Smooth muscle cell (in vitro differentiated cells): ENCODE measurements around the gene ATXN1. TPM values are rescaled to one million over a fixed set of nuclear protein-coding genes. Genes with fewer than 3 reads are reported as not detected.

Experiments used
- DNase-seq: peaks from one replicate; lab custom pipeline; 2025; ENCODE audit not compliant: unreplicated experiment; lab: John Stamatoyannopoulos, UW
- H2AFZ ChIP-seq: fragments of 200-600 bp; sonication (generic); 2 replicates; pipeline ENCODE4 v1.6.0; 2016; ENCODE audit warnings: antibody characterized with exemption, low read depth, mild to moderate bottlenecking
- H3F3A ChIP-seq: fragments of 200-600 bp; sonication (generic); 2 replicates; pipeline ENCODE4 v1.6.0; 2017; ENCODE audit warnings: antibody characterized with exemption, low read depth
- H3K27ac ChIP-seq: fragments of 200-600 bp; sonication (generic); 2 replicates; pipeline ENCODE4 v1.5.1; 2016; ENCODE audit warnings: low read depth, mild to moderate bottlenecking
- H3K27me3 ChIP-seq: fragments of 200-600 bp; sonication (generic); 2 replicates; pipeline ENCODE4 v1.6.1; 2016; ENCODE audit warnings: low read depth, mild to moderate bottlenecking
- H3K36me3 ChIP-seq: fragments of 200-600 bp; sonication (generic); 2 replicates; pipeline ENCODE4 v1.5.1; 2016; ENCODE audit warnings: low read depth
- H3K4me1 ChIP-seq: fragments of 200-600 bp; sonication (generic); 2 replicates; pipeline ENCODE4 v1.5.1; 2016; ENCODE audit warnings: low read depth
- H3K4me2 ChIP-seq: fragments of 200-600 bp; sonication (generic); 2 replicates; pipeline ENCODE4 v1.6.0; 2016; ENCODE audit warnings: mild to moderate bottlenecking
- H3K4me3 ChIP-seq: fragments of 200-600 bp; sonication (generic); 2 replicates; pipeline ENCODE4 v1.5.1; 2016; ENCODE audit warnings: mild to moderate bottlenecking
- H3K79me2 ChIP-seq: fragments of 200-600 bp; sonication (generic); 2 replicates; pipeline ENCODE4 v1.6.0; 2016; ENCODE audit warnings: low read depth, mild to moderate bottlenecking
- H3K9ac ChIP-seq: fragments of 200-600 bp; sonication (generic); 2 replicates; pipeline ENCODE4 v1.6.0; 2016; ENCODE audit warnings: low read depth
- H3K9me3 ChIP-seq: fragments of 200-600 bp; sonication (generic); replicated peaks from 2 replicates; pipeline ENCODE4 v1.5.1; 2016; ENCODE audit warnings: low read depth
- H4K20me1 ChIP-seq: fragments of 200-600 bp; sonication (generic); 2 replicates; pipeline ENCODE4 v1.6.0; 2016; ENCODE audit warnings: low read depth
- WGBS: methylation state at CpG from one replicate; pipeline ENCODE4 v1.1.7; 2016; ENCODE audit warnings: low lambda C conversion rate; 5-methylcytosine and 5-hydroxymethylcytosine counted together
- polyA plus RNA-seq: library from polyadenylated mRNA; unstranded; fragments of >200 nt; fragmentation: Nextera tagmentation; extraction: Ambion mirVana; gene quantifications from 2 replicates; pipeline ENCODE4 v1.2.1, GENCODE V29; 2016
- total RNA-seq: library from RNA; depleted of rRNA; stranded (reverse); fragments of >200 nt; gene quantifications from 2 replicates; pipeline ENCODE4 v1.2.3, GENCODE V29; 2014
- TF ChIP-seq, protein P1 (sequence below): fragments of 200-600 bp; sonication (generic); IDR thresholded peaks from 2 replicates; pipeline ENCODE4 v1.5.1; 2017; ENCODE audit warnings: borderline replicate concordance, mild to moderate bottlenecking, antibody characterized with exemption; ENCODE audit not compliant: insufficient read depth, poor library complexity, severe bottlenecking

ATXN1 gene
- total and polyA plus RNA-seq, 2 experiments from 2014 or later, result 17.9 to 40.6 TPM

DNA sequence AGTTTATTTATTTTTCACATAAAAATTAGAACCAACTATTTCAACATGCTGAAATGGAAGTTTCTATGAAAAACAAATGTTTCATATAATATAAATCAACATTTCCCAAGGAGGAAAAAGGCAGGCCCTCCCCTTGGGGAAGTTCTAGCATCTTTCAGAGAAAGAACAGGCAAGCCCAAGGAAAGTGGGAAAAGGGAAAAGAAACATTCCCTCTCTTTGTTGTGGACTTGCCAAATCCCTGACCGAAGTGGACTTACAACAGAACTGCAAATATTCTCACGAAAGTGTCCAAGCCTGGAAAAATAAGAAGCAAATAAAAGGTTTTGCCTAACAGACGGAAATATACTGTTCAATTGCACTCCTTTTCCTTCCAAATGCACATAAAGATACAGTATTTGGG is 214.4 kb downstream of the ATXN1 start:
- H2AFZ ChIP-seq, result no peak overlapping the region
- no peaks in the 10 kb centered on the region for H3K27me3 ChIP-seq
- no peak overlapping the region for H3K9ac ChIP-seq
- DNase-seq, result no peak
- no peaks in the 10 kb centered on the region for H3K36me3 ChIP-seq
- no peak overlapping the region for H3K4me3 ChIP-seq
- no peaks in the 10 kb centered on the region for H3K4me1 ChIP-seq
- H3K79me2 ChIP-seq, result peaks cover 3% of the 10 kb centered on the region
- no peak overlapping the region for H3K27ac ChIP-seq
- no peak overlapping the region for H3K4me2 ChIP-seq
- peaks cover 4% of the 10 kb centered on the region for H3F3A ChIP-seq
- H3K9me3 ChIP-seq, result no peaks in the 10 kb centered on the region
- 96% methylated on average over 3 of the region's 3 CpGs for WGBS
- H4K20me1 ChIP-seq, result peaks cover 86% of the 10 kb centered on the region
- TF ChIP-seq, protein P1, sequence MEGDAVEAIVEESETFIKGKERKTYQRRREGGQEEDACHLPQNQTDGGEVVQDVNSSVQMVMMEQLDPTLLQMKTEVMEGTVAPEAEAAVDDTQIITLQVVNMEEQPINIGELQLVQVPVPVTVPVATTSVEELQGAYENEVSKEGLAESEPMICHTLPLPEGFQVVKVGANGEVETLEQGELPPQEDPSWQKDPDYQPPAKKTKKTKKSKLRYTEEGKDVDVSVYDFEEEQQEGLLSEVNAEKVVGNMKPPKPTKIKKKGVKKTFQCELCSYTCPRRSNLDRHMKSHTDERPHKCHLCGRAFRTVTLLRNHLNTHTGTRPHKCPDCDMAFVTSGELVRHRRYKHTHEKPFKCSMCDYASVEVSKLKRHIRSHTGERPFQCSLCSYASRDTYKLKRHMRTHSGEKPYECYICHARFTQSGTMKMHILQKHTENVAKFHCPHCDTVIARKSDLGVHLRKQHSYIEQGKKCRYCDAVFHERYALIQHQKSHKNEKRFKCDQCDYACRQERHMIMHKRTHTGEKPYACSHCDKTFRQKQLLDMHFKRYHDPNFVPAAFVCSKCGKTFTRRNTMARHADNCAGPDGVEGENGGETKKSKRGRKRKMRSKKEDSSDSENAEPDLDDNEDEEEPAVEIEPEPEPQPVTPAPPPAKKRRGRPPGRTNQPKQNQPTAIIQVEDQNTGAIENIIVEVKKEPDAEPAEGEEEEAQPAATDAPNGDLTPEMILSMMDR, result no peak

DNA sequence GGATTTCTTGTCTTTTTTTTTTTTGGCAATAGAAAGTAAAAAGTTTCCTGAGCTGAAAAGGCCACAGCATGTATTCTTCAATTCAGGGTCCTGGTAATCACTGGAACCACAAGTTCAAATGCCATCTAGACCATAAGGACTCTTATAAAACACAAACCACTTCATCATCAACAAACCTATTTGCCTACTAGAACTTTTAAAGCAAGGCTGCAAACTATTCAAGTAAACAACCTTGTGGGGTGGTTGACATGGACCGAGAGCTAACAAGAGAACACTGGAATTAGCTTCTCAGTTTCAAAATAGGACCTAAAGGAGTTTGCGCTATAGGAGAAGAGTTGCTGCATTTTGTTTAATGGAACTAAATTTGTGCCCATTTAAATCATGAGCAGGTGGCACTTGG is 215.9 kb downstream of the ATXN1 start:
- Histone ChIP-seq H3K36me3 (no peaks in the 10 kb centered on the region), H4K20me1 (peaks cover 87% of the 10 kb centered on the region), H3K9me3 (no peaks in the 10 kb centered on the region), H3K4me3 (no peak overlapping the region), H3K79me2 (peaks cover 3% of the 10 kb centered on the region), H3K27me3 (no peaks in the 10 kb centered on the region), H3K27ac (no peak overlapping the region), H3K4me1 (no peaks in the 10 kb centered on the region), H2AFZ (no peak overlapping the region), H3K4me2 (no peak overlapping the region), H3F3A (peaks cover 4% of the 10 kb centered on the region), H3K9ac (no peak overlapping the region)
- TF ChIP-seq, protein P1, result no peak
- WGBS, result 97% methylated on average over 2 of the region's 2 CpGs
- DNase-seq, result no peak

DNA sequence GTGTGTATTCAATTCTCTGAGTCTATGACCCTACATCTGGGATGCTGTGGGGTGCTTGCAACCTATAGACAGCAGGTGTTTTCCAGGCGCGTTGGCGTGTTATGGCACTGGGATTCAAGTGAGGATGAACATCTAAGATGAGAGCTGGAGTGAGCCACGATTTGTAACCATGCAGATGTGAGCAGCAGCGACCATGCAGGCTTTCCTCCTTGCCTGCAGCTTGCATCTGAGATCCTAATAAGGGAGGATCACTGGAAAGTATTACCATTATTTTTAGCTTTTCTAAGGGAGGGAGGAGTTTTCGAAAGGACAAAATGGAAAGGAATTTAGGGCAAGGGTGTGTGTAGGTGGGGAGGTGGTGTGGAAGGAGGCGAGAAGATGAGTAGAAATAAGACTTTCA is 216.7 kb downstream of the ATXN1 start:
- WGBS, result 94% methylated on average over 7 of the region's 7 CpGs
- H3K27me3 ChIP-seq, result no peaks in the 10 kb centered on the region
- H3K36me3 ChIP-seq, result no peaks in the 10 kb centered on the region
- no peak overlapping the region for H3K4me3 ChIP-seq
- H3F3A ChIP-seq, result peaks cover 4% of the 10 kb centered on the region
- H4K20me1 ChIP-seq, result peaks cover 92% of the 10 kb centered on the region
- H3K4me2 ChIP-seq, result no peak overlapping the region
- no peak for DNase-seq
- no peaks in the 10 kb centered on the region for H3K9me3 ChIP-seq
- H3K27ac ChIP-seq, result no peak overlapping the region
- H2AFZ ChIP-seq, result no peak overlapping the region
- no peaks in the 10 kb centered on the region for H3K4me1 ChIP-seq
- no peak overlapping the region for H3K9ac ChIP-seq
- no peaks in the 10 kb centered on the region for H3K79me2 ChIP-seq
- TF ChIP-seq, protein P1, result no peak

DNA sequence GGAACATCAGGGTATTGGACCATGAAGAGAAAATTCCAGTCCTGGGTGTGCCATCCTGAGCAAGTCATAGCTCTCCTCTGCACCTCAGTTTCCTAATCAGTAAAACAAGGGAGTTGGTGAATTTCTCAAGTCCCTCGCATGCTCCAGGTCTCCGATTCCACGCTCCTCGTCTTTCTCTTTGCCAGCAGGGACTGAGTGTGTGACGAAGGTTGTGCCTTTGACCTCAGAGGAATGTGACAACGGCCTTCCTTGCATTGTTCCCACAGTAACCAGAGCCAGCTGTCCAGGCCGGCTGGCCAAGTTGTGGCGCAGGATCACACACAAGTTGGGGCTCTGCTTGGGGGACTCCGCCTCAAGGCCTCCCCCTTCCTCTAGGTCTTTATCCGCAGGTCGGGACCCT is 217.3 kb downstream of the ATXN1 start:
- Histone ChIP-seq H3K4me1 (no peaks in the 10 kb centered on the region), H3K9ac (no peak overlapping the region), H3K4me2 (no peak overlapping the region), H3K36me3 (no peaks in the 10 kb centered on the region), H3K27me3 (no peaks in the 10 kb centered on the region), H3K79me2 (no peaks in the 10 kb centered on the region), H3K27ac (no peak overlapping the region), H2AFZ (no peak overlapping the region), H3K4me3 (no peak overlapping the region), H4K20me1 (peaks cover 92% of the 10 kb centered on the region), H3F3A (peaks cover 4% of the 10 kb centered on the region), H3K9me3 (no peaks in the 10 kb centered on the region)
- TF ChIP-seq, protein P1, result no peak
- DNase-seq, result no peak
- WGBS, result 79% methylated on average over 11 of the region's 11 CpGs
